CD4-positive, alpha-beta T cell treated with Interleukin-4 for 4 hours (primary cell): ENCODE measurements around the gene RIBC2.
"Not testable (repeated sequence)": the region's sequence is repeated elsewhere in the genome, so short reads cannot be mapped to it uniquely, and the experiment has no call there.

Experiments
- DNase-seq: peaks from one replicate; pipeline ENCODE4 v3.0.0-alpha.2; 2020

The RIBC2 gene

DNA sequence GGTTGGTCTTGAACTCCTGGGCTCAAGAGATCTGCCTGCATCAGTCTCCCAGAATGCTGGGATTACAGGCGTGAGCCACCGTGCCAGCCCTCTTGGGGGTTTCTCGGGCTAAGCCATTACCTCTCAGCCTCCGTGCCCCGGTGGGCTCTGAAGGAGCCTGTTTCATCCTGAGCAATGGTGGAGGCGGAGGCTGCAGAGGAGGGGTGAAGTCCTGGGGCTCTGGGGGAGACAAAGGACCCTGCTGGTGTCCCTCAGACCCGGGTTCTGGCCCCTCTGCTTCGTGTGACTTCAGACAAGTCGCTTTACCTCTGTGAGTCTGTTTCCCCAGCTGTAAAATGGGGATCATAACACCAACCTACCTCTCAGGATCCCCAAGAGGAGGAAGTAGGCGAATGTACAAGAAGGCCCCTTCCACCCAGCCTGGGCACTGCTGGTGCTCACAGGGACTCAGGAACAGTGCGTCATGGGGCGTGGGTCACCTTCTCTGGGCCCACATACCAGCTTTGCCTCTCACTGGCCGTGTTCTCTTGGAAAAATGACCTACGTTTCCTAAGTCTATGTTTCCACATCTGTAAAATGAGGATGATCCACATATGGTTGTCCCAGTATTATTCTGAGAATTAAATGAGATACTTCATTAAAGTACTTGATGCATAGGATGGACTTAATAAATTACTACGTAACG lies 36.8 kb downstream of the RIBC2 start:
- no peak for DNase-seq

DNA sequence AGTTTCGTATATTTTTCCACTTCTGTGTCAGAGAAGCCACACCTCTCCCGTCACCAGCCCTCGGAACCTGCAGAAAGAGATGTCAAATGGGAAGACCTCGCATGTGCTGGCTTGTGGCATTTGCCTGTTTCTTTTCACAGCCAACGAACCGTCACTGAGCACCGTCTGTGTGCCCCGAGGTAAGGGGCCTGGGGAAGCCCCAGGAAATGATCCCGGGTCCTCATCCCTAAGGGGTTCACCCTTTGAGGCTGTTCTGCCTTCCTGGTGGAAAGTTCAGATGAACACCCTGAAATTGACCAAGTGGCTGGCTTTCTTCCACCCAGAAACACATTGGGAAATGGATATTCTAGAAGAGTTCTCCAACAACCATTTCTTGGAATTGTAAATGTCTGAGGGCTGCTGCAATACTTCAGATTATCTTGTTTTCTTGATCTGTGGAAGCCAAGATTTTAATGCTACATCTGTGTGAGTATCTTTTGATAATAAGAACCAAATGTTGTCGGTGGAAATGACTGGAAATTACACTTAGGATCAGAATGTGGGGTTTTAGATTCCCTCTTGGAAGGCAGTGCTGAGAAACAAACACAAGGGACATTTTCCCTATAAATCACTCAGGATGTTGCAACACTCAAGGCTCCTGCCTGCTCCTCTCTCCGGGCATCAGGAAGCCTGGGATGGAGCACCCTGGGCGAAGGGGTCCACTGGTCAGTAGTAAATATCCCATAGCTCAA lies 37.6 kb downstream of the RIBC2 start:
- DNase-seq: no peak

DNA sequence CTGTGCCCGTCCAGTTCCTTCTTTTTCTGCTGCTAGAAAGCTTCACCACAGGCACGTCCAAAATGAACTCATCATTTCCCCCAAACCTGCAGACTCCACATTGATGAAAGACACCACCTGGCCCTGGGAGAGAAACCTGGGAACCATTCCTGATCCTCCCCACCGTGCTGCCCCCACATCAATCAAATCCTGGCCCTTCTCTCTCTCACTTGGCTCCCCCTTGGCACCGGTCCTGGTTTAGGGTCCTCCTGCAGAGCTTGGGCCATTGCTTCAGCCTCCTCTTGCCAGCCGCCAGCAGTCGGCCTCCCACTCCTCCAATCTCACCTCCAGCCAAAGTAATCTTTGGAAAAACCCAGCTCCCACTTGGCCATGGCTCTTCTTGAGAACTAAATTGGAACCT lies 38.5 kb downstream of the RIBC2 start:
- DNase-seq: no peak

DNA sequence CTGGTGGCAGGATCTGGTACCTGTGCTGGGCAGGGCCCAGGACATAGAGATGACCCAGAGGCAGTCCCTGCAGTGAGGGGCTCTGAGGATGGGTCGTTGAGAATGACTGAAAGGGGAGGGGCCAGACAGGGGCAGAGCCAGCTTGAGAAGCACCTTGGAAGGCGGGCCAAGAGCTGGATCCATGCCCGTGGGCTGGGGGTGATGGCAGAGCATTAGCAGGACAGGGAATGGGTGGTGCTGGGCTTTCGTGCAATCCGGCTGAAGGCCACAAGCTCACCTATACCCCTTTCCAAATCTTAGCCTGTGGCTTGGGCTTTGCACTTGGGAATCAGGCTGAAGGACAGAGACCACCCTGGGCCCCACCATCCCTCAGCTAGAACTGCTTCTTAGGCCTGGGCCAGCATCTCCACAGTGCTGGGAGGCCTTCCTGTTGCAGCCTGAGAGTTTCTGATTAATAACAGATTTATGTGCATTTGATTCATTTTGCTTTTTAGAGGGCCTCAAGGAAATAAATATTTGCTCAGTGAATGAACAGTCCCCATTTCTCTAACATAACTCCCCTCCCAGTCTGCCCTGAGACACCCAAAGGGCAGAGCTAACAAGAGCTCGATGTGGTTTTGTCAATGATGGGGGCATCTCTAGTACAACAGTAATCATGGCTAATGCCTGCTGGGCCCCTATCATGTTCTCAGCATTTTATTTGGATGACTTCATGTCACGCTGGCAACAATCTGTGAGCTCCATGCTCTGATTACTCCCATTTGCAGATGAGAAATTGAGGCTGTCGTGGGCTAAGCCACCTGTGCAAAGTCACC lies 39.3 kb downstream of the RIBC2 start:
- no peak for DNase-seq

DNA sequence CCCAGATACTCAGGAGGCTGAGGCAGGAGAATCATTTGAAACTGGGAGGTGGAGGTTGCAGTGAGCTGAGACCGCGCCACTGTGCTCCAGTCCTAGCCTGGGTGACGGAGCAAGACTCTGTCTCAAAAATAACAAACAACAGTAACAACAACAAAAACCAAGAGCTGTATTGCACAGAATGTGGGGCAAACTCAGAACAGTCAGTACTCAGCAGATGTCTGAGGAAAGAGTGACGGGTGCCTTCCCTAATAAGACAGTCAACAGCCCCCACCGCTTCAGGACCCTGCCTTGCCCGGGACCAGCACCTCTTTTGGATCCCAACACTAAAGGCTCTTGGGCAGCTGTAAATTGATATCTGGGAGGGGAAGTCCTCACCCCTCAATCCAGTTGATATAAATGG lies 40.3 kb downstream of the RIBC2 start:
- no peak for DNase-seq

DNA sequence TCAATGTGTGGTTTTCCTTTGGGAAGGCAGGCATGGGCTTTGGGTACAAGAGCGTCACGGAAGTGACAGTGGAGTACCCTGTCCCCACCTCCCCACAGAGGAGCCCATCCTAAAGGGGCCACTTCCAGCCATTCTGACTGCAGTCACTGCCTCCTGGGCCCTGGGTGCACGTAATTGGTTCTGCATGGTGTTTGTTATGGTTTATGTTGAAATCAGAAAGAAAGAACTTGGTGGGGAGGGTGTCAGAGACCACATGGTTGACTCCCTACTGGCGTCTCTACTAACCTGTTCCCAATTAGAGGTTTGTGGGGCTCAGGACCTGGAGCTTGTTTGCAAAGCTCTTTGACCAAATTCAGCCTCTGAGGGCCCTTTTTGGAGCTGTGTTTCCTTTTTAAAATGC lies 40.8 kb downstream of the RIBC2 start:
- no peak for DNase-seq

DNA sequence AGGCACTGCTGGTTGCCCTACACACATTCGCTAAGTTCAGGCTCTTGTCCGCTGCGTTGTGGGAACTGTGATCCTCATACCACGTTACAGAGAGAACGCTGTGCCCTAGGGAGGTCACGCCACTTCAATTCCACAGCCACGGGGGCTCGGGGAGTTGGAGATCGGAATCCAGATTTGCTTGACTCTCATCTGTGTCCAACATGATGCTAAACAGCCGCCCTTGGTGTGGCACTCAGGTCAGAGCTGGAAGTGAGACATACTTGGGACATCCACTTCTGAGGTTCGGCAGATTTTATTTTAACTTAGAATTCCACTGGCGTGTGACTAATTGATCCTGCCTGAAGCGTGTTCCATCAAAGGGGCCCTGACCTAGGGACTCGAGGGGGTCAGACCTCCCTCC lies 41.7 kb downstream of the RIBC2 start:
- no peak for DNase-seq

DNA sequence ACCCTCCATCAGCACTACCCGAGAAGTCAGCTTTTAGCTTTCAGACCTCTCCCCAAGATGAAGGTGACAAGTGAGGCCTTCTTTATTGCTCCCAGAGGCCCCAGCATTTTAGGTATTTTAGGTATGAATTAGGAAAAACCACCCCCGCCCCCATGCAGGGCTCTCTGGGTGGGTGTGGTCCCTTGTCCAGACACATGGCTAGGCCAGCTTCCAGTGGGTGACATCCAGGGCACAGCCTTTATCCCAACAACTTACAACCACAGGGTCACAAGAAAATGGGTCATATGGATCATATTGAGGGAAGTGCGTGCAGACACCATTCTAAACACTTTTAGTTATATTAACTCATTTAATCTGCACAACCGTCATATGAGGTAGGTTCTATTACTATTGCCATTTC lies 42.1 kb downstream of the RIBC2 start:
- no peak for DNase-seq

DNA sequence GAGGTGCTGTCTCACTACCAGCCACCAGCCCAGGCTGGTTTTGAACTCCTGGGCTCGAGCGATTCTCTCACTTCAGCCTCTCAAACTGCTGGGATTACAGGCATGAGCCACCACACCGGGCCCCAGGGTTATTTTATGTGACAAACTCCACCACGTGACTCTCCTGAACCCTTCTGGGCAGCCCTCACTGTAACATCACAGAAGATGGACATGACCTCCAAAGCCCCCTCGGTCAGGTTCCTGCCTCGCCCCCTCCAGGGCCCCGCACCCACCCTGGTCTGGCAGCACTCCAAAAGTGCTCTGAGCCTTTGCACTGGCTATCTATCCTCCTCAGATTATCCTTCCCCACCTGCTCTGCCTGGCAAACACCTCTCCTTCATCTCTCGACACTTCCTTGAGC lies 43.3 kb downstream of the RIBC2 start:
- no peak for DNase-seq

DNA sequence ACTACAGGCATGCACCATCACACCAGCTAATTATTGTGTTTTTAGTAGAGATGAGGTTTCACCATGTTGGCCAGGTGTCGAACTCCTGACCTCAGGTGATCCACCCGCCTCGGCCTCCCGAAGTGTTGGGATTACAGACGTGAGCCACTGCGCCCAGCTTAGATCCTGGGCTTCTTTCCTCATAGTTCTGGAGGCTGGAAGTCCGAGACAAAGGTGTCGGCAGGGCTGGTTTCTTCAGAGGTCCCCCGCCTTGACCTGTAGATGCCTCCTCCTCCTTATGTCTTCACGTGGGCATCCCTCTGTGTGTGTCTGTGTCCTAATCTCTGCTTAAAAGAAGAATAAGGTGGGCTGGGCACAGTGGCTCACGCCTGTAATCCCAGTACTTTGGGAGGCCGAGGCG lies 45.0 kb downstream of the RIBC2 start:
- DNase-seq: no peak

DNA sequence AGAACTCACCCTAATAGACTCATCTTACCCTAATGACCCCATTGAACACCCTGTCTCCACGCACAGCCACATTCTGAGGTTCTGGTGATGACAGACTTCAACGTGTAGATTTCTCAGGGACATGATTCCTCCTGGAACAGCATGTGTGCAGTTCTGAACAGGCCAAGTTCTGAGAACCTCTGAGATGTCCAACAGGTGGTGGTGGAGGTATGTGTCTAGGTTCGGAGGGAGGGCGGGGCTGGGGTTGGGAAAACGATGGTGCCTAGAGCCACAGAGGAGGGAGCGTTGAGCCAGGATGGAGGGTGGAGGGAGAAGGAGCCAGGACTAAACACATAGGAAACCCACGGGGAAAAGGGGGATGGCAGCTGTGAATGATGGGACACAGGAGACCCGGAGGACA lies 45.7 kb downstream of the RIBC2 start:
- no peak for DNase-seq

DNA sequence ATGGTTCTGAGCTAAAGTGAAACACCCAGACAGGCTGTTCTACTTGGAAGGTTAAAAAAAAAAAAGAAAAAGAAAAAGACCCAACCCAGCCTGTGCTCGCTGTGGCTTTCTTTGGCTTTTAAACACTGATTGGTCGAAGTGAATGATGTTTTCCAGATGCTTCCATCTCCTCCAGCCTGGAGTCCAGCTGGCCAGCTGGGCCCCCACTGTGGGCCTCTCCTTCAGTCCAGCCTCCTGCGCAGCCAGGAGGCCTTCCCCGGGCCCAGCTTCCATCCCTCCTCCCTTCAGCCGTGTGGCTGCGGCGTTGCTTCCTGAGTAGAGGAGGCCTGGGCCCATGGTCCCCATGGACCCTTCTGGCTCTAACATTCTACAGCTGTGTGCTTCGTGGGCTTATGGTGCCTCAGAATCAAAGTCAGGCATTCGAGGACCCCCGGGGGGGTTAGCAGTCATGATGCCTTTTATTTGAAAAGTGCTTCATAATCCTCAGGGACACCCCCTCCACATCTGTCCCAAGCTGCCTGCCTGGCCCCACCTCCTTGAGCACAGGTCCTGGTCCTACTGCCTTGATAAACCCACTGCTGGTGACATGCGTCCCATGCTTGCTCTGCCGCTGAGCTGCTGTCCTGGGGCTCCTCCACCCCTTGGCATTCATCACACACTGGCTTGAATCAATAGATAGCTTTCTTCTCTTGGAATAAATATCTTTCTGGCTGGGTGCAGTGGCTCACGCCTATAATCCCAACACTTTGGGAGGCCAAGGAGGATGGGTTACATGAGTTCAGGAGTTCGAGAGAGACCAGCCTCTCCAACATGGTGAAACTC lies 47.0 kb downstream of the RIBC2 start:
- no peak for DNase-seq

DNA sequence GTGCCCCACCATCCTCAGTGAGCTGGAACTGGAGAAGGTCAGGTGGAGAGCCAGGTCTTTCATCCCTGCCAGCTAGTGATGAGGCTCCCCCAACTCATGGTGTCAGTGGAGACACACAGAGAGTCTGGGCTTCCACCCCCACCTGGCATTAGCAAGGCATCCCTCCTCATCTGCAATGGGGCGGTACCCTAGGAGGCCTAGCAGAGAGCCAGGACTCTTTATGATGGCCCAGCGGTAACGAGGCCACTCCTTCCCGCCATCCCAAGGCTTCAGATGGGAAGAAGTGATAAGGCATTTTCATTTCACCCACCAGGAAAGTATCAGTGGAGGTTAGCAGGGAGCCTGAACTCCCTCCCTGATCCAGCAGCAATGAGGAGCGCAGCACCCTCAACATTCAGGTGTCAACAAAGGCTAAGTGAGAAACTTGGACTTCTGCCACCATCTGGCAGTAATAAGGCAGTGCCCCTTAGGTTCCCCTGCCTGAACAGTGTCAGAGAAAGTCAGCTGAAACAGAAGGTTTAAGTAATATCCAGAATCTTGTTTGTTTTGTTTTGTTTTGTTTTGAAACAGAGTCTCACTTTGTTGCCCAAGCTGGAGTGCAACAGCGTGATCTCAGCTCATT lies 48.7 kb downstream of the RIBC2 start:
- no peak for DNase-seq

DNA sequence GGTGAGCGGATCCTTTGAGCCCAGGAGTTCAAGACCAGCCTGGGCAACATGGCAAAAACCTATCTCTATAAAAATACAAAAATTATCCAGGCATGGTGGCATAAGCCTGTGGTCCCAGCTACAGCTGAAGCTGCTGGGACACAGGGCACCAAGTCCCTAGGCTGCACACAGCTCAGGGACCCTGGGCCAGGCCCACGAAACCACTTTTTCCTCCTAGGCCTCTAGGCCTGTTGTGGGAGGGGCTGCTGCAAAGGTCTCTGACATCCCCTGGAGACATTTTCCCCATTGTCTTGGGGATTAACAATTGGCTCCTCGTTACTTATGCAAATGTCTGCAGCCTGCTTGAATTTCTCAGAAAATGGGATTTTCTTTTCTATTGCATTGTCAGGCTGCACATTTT lies 50.2 kb downstream of the RIBC2 start:
- DNase-seq: not testable (repeated sequence)

DNA sequence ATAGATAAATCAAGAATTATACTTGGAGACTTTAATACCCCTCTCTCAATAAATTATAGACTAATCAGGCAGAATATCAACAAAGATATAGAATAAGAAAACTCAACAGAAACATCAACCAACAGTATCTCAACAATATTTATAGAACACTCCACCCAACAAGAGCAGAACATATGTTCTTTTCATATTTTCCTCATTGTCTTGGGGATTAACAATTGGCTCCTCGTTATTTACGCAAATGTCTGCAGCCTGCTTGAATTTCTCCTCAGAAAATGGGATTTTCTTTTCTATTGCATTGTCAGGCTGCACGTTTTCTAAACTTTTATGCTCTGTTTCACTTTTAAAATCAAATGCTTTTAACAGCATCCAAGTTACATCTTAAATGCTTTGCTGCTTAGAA lies 52.1 kb downstream of the RIBC2 start:
- DNase-seq: no peak

DNA sequence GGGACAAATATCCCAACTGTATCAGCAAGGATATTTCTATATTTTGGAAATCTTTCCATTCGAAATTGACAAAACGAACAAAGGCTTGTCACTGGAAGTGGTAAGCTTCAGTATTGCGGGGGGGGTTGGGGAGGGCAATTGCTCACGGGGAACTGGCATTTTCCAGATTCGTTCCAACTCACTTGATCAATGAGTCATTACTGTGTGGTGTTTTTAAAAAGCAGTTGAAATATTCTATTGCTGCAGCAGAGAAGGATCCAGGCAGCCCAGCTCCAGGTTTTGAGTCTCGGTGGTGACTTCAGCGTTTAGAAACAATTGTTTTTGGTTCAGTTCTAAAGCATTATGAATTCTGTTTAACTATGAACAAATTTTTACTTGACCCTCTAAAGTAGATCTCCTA lies 55.4 kb downstream of the RIBC2 start:
- DNase-seq: no peak

DNA sequence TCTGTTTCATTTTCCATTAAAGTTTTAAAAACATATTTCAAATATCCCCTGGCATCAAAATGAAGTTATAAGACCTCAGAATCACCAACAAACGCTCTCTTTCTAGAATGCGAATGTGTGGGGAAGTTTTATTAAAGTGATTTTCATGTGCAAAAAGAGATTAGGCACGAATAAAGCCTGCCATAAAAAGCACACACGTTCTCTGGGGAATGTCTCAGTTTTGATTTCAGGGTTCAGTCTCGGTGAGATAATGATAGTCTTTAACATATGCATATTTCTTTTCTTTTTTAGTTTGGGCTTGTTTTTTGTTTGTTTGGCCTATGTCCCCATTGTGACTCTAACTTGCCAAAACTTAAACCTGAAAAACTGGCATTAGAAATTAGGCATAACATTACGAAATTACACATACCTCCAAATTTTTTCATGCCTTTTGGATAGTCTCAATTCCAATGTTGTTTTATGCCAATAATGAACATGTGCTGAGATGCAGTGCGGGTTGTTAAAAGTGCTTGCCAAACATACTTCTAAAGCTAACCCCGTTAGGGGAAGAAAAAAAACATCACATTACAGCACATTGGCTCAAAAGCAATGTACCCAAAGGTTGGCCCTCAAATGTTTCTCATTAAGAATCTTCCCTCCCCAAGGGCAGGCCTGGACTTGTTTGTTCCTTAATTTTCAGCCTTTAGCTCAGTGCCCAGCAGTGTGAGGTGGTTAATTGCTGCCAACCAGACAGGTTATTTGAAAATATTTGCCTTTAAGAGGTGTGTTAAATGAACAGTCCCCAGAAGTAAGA lies 56.0 kb downstream of the RIBC2 start:
- DNase-seq: no peak

DNA sequence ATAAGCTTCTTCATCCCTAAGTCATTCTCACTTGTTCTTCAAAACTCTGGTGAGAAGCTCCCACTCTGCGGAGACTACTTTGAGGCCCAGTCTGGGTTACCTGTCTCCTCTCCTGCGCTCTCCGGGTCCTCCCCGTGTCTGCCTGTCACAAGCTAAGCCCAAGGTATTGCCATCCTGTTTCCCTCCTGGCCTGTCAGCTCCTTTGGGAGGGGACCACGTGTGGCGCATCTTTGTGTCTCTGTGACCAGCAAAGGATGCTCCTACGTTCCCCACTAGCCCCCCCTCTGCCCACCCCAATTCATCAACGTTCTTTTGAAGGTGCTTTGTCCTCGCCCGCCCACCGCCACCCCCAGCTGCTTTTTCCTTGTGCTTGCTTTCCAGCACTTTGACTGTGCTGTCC lies 57.4 kb downstream of the RIBC2 start:
- no peak for DNase-seq

DNA sequence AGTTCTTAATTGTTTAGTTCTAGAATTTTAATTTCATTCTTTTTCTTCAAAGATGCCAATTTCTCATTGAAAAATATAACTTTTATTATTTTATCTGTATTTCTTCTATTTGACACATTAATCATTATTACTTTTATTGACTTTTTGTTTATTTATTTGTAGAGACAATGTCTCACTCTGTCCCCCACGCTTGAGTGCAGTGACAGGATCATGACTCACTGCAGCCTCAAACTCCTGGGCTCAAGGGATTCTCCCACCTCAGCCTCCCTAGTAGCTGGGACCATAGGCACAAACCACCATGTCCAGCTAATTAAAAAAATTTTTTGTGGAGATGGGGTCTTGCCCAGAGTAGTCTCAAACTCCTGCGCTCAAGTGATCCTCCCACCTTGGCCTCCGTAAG lies 58.9 kb downstream of the RIBC2 start:
- DNase-seq: no peak

DNA sequence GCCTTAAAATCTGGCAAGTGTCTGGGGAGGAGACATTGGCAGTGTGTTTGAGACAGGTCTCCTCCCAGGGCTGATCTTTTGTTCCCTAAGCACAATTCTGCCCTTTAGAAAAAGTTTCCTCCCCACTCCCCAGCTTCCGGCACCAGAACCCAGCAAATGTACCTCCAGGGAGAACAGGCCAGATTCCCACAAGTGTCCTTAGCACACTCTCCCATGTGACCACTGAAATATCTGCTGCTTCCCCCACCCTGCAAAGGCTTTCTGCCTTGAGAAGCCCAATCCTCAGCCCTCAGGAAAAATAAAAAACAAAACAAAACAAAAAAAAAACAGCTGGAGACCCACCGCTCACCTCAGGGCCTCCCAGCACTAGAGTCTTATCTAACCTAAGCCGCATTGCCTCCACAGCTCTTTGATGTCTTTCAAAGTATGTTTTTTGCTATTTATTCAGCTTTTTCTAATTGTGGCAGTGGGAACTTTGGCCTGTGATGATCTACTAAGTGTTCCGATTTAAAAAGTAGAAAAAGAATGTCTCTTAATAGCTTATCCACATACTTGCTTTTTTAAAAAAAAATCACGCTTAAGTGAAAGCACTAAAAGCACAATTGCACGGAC lies 60.2 kb downstream of the RIBC2 start:
- DNase-seq: no peak

DNA sequence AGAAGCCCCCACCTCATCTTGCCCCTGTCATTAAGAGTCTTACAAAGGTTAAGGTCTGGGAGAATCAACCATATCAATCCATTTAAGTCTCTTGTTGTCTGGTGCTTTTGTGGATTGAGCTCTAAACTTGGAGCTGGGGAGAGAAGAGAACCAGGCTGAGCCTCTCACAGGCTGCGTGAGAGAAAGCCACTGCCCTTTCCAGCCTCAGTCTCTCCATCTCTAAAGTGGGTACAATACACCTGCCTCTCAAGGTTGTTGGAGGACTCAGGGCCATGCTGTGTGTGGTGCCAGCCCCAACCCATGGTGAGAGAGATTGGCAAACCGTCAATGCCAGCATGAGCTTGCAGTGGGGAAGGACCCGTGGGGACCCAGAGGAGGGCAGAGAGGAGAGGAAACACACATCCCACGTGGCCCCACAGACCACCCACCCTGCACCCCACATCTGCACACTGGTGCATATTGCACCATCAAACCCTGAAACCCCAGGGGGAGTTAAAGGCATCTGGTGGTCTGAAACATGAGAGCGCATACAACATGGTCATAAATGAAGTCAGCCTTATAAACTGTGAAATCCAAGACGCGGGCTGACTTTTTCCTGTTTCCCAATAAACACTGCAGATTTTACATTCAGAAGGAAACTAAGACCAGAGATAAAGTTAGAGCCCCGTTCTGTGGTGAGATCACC lies 61.7 kb downstream of the RIBC2 start:
- no peak for DNase-seq
